Parathyroid adenoma (tissue), 2 donors: ENCODE results near the gene CCL2.

ENCODE experiments used
- H2AFZ ChIP-seq: fragments of 300-600 bp; sonication (generic); one replicate; pipeline ENCODE4 v1.7.0; 2017; ENCODE audit warnings: antibody characterized with exemption, mild to moderate bottlenecking
- H3K27ac ChIP-seq: fragments of 300-600 bp; sonication (generic); one replicate; pipeline ENCODE4 v1.7.0; 2017
- H3K27me3 ChIP-seq: fragments of 300-600 bp; sonication (generic); one replicate; pipeline ENCODE4 v1.7.0; 2017; ENCODE audit warnings: low read length; ENCODE audit not compliant: control insufficient read depth, insufficient read depth
- H3K36me3 ChIP-seq: fragments of 300-600 bp; sonication (generic); one replicate; pipeline ENCODE4 v1.7.0; 2017; ENCODE audit warnings: low read length; ENCODE audit not compliant: control insufficient read depth, insufficient read depth
- H3K4me1 ChIP-seq: fragments of 300-600 bp; sonication (generic); one replicate; pipeline ENCODE4 v1.7.0; 2017; ENCODE audit warnings: control low read depth
- H3K4me2 ChIP-seq: fragments of 300-600 bp; sonication (generic); one replicate; pipeline ENCODE4 v1.7.0; 2017; ENCODE audit warnings: low read length
- H3K4me3 ChIP-seq: fragments of 300-600 bp; sonication (generic); one replicate; pipeline ENCODE4 v1.7.0; 2017; ENCODE audit warnings: low read depth, low read length
- H3K79me2 ChIP-seq: fragments of 300-600 bp; sonication (generic); one replicate; pipeline ENCODE4 v1.7.0; 2017; ENCODE audit warnings: control low read depth
- H3K9ac ChIP-seq: fragments of 300-600 bp; sonication (generic); one replicate; pipeline ENCODE4 v1.7.0; 2017; ENCODE audit warnings: mild to moderate bottlenecking
- H3K9me3 ChIP-seq: fragments of 300-600 bp; sonication (generic); one replicate; pipeline ENCODE4 v1.7.0; 2017; ENCODE audit warnings: low read length; ENCODE audit not compliant: control insufficient read depth
- CTCF ChIP-seq: fragments of 300-600 bp; sonication (generic); IDR thresholded peaks from one replicate; pipeline ENCODE4 v1.7.0; 2017; ENCODE audit warnings: antibody characterized with exemption, mild to moderate bottlenecking
- donor health status: primary hyperparathyroidism.

Gene CCL2

GRCh38 chr17:34265711-34266110 is 10.6 kb downstream of the CCL2 start:
- Histone ChIP-seq H3K9me3 (no peaks in the 10 kb centered on the region), H3K79me2 (no peaks in the 10 kb centered on the region), H3K9ac (no peak overlapping the region), H2AFZ (no peak overlapping the region), H3K36me3 (no peaks in the 10 kb centered on the region), H3K4me2 (no peak overlapping the region), H3K27ac (no peak overlapping the region), H3K27me3 (no peaks in the 10 kb centered on the region), H3K4me3 (no peak overlapping the region), H3K4me1 (no peaks in the 10 kb centered on the region)
- TF ChIP-seq CTCF, result no peak

GRCh38 chr17:34269969-34270368 is 14.9 kb downstream of the CCL2 start, which contains the start of gene CCL7:
CCL7 (plus strand) TSS chr17:34270221; CDS start chr17:34270291, 70 bp downstream.
- no peak within 1 kb of the TSS for H3K4me2 ChIP-seq
- no peak for TF ChIP-seq CTCF
- H3K4me3 ChIP-seq, result no peak within 1 kb of the TSS
- H3K27me3 ChIP-seq, result no peaks in the 10 kb centered on the region
- H3K79me2 ChIP-seq, result no peaks in the 10 kb centered on the region
- no peaks in the 10 kb centered on the region for H3K4me1 ChIP-seq
- no peak within 1 kb of the TSS for H2AFZ ChIP-seq
- no peaks in the 10 kb centered on the region for H3K9me3 ChIP-seq
- no peaks in the 10 kb centered on the region for H3K36me3 ChIP-seq
- H3K9ac ChIP-seq, result no peak within 1 kb of the TSS
- H3K27ac ChIP-seq, result no peak within 1 kb of the TSS

- H3K36me3 ChIP-seq, result no peaks in the 10 kb centered on the region
- no peak overlapping the region for H3K9ac ChIP-seq
- H3K27ac ChIP-seq, result no peak overlapping the region
- no peak overlapping the region for H3K4me3 ChIP-seq
- no peaks in the 10 kb centered on the region for H3K79me2 ChIP-seq
- H3K4me1 ChIP-seq, result no peaks in the 10 kb centered on the region
- no peak overlapping the region for H3K4me2 ChIP-seq
- no peak for TF ChIP-seq CTCF
- H3K9me3 ChIP-seq, result no peaks in the 10 kb centered on the region
- H3K27me3 ChIP-seq, result no peaks in the 10 kb centered on the region
- H2AFZ ChIP-seq, result no peak overlapping the region
Observed at GRCh38 chr17:34275881-34276280, 20.8 kb downstream of the CCL2 start.

GRCh38 chr17:34276826-34277225 is 21.7 kb downstream of the CCL2 start:
- no peak overlapping the region for H2AFZ ChIP-seq
- no peak for TF ChIP-seq CTCF
- no peak overlapping the region for H3K9ac ChIP-seq
- no peaks in the 10 kb centered on the region for H3K79me2 ChIP-seq
- no peak overlapping the region for H3K4me3 ChIP-seq
- no peaks in the 10 kb centered on the region for H3K9me3 ChIP-seq
- H3K4me2 ChIP-seq, result no peak overlapping the region
- H3K4me1 ChIP-seq, result no peaks in the 10 kb centered on the region
- H3K27me3 ChIP-seq, result no peaks in the 10 kb centered on the region
- no peaks in the 10 kb centered on the region for H3K36me3 ChIP-seq
- no peak overlapping the region for H3K27ac ChIP-seq

- no peak overlapping the region for H3K4me3 ChIP-seq
- no peak overlapping the region for H2AFZ ChIP-seq
- H3K4me2 ChIP-seq, result no peak overlapping the region
- H3K36me3 ChIP-seq, result no peaks in the 10 kb centered on the region
- H3K27ac ChIP-seq, result no peak overlapping the region
- no peaks in the 10 kb centered on the region for H3K79me2 ChIP-seq
- H3K27me3 ChIP-seq, result no peaks in the 10 kb centered on the region
- no peaks in the 10 kb centered on the region for H3K4me1 ChIP-seq
- no peak for TF ChIP-seq CTCF
- H3K9me3 ChIP-seq, result no peaks in the 10 kb centered on the region
- no peak overlapping the region for H3K9ac ChIP-seq
Observed at GRCh38 chr17:34283571-34283970, 28.5 kb downstream of the CCL2 start.
